T1000 (cell line): ENCODE measurements around the gene BORCS8.
"Not testable (repeated sequence)": the region's sequence is repeated elsewhere in the genome, so short reads cannot be mapped to it uniquely, and the experiment has no call there.

ENCODE experiments used
- DNase-seq: peaks from one replicate; lab custom pipeline; 2025; ENCODE audit warnings: mixed read lengths; lab: John Stamatoyannopoulos, UW

The BORCS8 gene

GRCh38 chr19:19148504-19148903 is 43.4 kb downstream of the BORCS8 start:
- DNase-seq, result not testable (repeated sequence)

- DNase-seq, result no peak
These were observed 44.6 kb downstream of the BORCS8 start for GRCh38 chr19:19147344-19147743.

- DNase-seq, result no peak
These were observed 45.1 kb downstream of the BORCS8 start for GRCh38 chr19:19146865-19147264.

- peak; percentile 67 for DNase-seq
These were observed 46.0 kb downstream of the BORCS8 start for GRCh38 chr19:19145684-19146608.

- DNase-seq, result no peak
These were observed 46.7 kb downstream of the BORCS8 start for GRCh38 chr19:19145281-19145680.

- no peak for DNase-seq
These were observed 49.6 kb downstream of the BORCS8 start for GRCh38 chr19:19142347-19142746.

- DNase-seq, result no peak
These were observed 51.5 kb downstream of the BORCS8 start for GRCh38 chr19:19140476-19140875.

- no peak for DNase-seq
These were observed 52.1 kb downstream of the BORCS8 start for GRCh38 chr19:19139876-19140229.

- peak; percentile 96 for DNase-seq
These were observed 53.6 kb downstream of the BORCS8 start, which contains the start of gene TMEM161A for GRCh38 chr19:19138109-19138981. TSS of gene TMEM161A (minus strand) at chr19:19138478. CDS start at chr19:19138428, 50 bp downstream.

- DNase-seq, result no peak
These were observed 54.3 kb downstream of the BORCS8 start for GRCh38 chr19:19137556-19138108.

- not testable (repeated sequence) for DNase-seq
These were observed 56.2 kb downstream of the BORCS8 start for GRCh38 chr19:19135713-19136112.

- DNase-seq, result no peak
These were observed 57.2 kb downstream of the BORCS8 start for GRCh38 chr19:19134687-19135158.

GRCh38 chr19:19133985-19134384 is 58.0 kb downstream of the BORCS8 start:
- no peak for DNase-seq

GRCh38 chr19:19132912-19133311 is 59.0 kb downstream of the BORCS8 start:
- no peak for DNase-seq

- DNase-seq, result no peak
These were observed 60.0 kb downstream of the BORCS8 start for GRCh38 chr19:19131989-19132388.
